RWPE2 (cell line): Measurements from ENCODE around the gene YY1.
A peak's percentile ranks its signal among the peaks of the same experiment; 100 is the strongest.

Source experiments
- ATAC-seq: fragments of 200-7000 bp; cut with Tn5 transposase; 3 replicates; pipeline ENCODE4 v1.9.1; 2021; ENCODE audit warnings: low read depth
- DNase-seq: peaks from one replicate; pipeline ENCODE4 v3.0.0-alpha.2; 2020; ENCODE audit warnings: low spot score
- H3K27ac ChIP-seq: fragments of 450-650 bp; 2 replicates; pipeline ENCODE4 v1.5.1; 2017; ENCODE audit warnings: mild to moderate bottlenecking; ENCODE audit not compliant: poor library complexity, severe bottlenecking
- H3K27me3 ChIP-seq: fragments of 250-450 bp; sonication (Bioruptor Pico); 2 replicates; pipeline ENCODE4 v1.5.1; 2021; ENCODE audit warnings: mild to moderate bottlenecking, moderate library complexity; ENCODE audit not compliant: insufficient read depth, poor library complexity, severe bottlenecking
- H3K36me3 ChIP-seq: fragments of 250-450 bp; sonication (Bioruptor Pico); 2 replicates; pipeline ENCODE4 v1.5.1; 2020; ENCODE audit warnings: low read depth, mild to moderate bottlenecking, moderate library complexity
- H3K4me1 ChIP-seq: fragments of 250-450 bp; sonication (Bioruptor Pico); 2 replicates; pipeline ENCODE4 v1.5.1; 2021; ENCODE audit warnings: mild to moderate bottlenecking, moderate library complexity; ENCODE audit not compliant: insufficient read depth, poor library complexity, severe bottlenecking
- H3K4me3 ChIP-seq: fragments of 250-450 bp; sonication (Bioruptor Pico); 2 replicates; pipeline ENCODE4 v1.5.1; 2021; ENCODE audit warnings: mild to moderate bottlenecking, moderate library complexity; ENCODE audit not compliant: severe bottlenecking
- H3K9me3 ChIP-seq: fragments of 250-450 bp; sonication (Bioruptor Pico); 2 replicates; pipeline ENCODE4 v1.5.1; 2021; ENCODE audit warnings: mild to moderate bottlenecking, moderate library complexity; ENCODE audit not compliant: severe bottlenecking
- CTCF ChIP-seq: fragments of 450-650 bp; IDR thresholded peaks from one replicate; pipeline ENCODE4 v1.5.1; 2017; ENCODE audit warnings: mild to moderate bottlenecking, moderate library complexity; ENCODE audit not compliant: poor library complexity, severe bottlenecking

YY1 gene

GRCh38 chr14:100268591-100269207 is 29.8 kb downstream of the YY1 start:
- H3K27me3 ChIP-seq, result no peaks in the 10 kb centered on the region
- no peaks in the 10 kb centered on the region for H3K9me3 ChIP-seq
- no peak overlapping the region for H3K4me3 ChIP-seq
- ATAC-seq (no peak), DNase-seq (no peak)
- H3K36me3 ChIP-seq, result peaks cover 72% of the 10 kb centered on the region
- H3K27ac ChIP-seq, result no peak overlapping the region
- no peak for TF ChIP-seq CTCF
- peaks cover 4% of the 10 kb centered on the region for H3K4me1 ChIP-seq

GRCh38 chr14:100271247-100271939 is 32.4 kb downstream of the YY1 start:
- no peak overlapping the region for H3K4me3 ChIP-seq
- peaks cover 4% of the 10 kb centered on the region for H3K4me1 ChIP-seq
- H3K36me3 ChIP-seq, result peaks cover 76% of the 10 kb centered on the region
- ATAC-seq (no peak), DNase-seq (no peak)
- peak; percentile 68 for TF ChIP-seq CTCF
- no peaks in the 10 kb centered on the region for H3K27me3 ChIP-seq
- H3K27ac ChIP-seq, result no peak overlapping the region
- H3K9me3 ChIP-seq, result no peaks in the 10 kb centered on the region

DNA sequence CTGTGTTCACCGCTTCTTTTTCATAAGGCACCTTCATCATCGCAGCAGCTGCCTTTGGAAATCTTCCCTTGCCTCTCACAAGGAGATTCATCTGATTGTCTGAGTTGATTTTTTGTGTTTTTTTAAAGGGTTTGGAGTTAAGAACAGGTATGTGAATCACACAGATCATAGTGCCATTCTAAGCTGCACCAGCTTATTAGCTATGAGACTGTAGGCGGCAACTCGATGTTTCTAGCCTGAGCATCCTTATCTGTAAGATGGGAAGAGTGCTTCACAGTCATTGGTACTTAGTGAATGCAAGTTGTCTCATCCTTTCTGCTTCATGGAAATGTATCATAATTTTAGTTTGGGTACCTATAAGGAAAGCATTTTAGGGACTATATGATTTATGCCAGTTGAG is 35.3 kb downstream of the YY1 start:
- no peak overlapping the region for H3K27ac ChIP-seq
- no peaks in the 10 kb centered on the region for H3K9me3 ChIP-seq
- no peak for TF ChIP-seq CTCF
- ATAC-seq (no peak), DNase-seq (no peak)
- H3K4me1 ChIP-seq, result peaks cover 15% of the 10 kb centered on the region
- H3K36me3 ChIP-seq, result peaks cover 66% of the 10 kb centered on the region
- H3K4me3 ChIP-seq, result no peak overlapping the region
- no peaks in the 10 kb centered on the region for H3K27me3 ChIP-seq

DNA sequence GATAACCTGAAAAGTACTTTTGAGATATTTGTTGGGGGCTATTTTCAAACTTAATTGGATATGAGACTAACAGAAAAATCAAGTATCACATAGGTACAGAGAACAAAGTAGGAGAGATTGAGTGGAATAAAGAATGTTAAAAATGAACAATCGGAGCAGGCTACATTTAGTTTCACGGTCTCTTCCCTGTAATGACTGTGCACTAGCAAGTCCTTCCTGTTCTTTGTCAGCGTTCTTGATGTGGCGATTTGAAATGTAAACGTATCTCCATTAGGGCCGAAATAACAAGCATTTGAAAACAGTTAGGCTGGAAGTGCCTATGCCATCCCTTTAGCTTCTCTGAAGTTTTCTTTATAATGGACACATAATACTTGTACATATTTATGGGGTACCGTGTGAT is 36.3 kb downstream of the YY1 start:
- no peaks in the 10 kb centered on the region for H3K9me3 ChIP-seq
- DNase-seq (no peak), ATAC-seq (no peak)
- H3K36me3 ChIP-seq, result peaks cover 63% of the 10 kb centered on the region
- TF ChIP-seq CTCF, result no peak
- H3K27ac ChIP-seq, result no peak overlapping the region
- peaks cover 16% of the 10 kb centered on the region for H3K4me1 ChIP-seq
- no peak overlapping the region for H3K4me3 ChIP-seq
- H3K27me3 ChIP-seq, result no peaks in the 10 kb centered on the region

DNA sequence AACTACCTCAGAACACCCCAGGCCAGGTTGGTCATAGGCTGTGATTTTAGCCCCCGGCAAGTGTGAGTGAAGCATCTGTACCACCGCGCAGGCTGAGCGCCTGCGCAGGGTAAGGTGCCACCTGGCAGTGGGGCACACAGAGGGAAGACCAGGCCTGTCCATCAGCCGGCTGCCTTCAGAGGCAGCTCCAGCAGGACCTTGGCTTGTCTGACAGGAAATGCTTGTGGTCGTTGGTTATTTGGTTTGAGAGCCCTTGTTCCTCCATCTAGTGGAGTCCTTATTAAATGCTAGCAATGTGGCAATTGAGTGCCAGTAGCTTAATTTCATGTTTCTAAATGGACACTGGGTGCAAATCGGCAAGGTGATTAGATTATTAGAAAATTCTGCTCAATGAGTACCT is 39.8 kb downstream of the YY1 start:
- Histone ChIP-seq H3K27me3 (no peaks in the 10 kb centered on the region), H3K4me1 (peaks cover 35% of the 10 kb centered on the region), H3K9me3 (no peaks in the 10 kb centered on the region), H3K36me3 (peaks cover 44% of the 10 kb centered on the region), H3K4me3 (no peak overlapping the region), H3K27ac (peak overlapping the region; percentile 30)
- peak; percentile 34 for TF ChIP-seq CTCF
- peak; percentile 74 for ATAC-seq
- DNase-seq, result no peak
